Left forelimb (tissue), 1 donor: Measurements from ENCODE around the gene PRTN3.
"Not testable (repeated sequence)": the region's sequence is repeated elsewhere in the genome, so short reads cannot be mapped to it uniquely, and the experiment has no call there.

Source experiments
- DNase-seq: peaks from one replicate; pipeline ENCODE4 v3.0.0-alpha.2; 2018; ENCODE audit warnings: low spot score

PRTN3 gene

DNA sequence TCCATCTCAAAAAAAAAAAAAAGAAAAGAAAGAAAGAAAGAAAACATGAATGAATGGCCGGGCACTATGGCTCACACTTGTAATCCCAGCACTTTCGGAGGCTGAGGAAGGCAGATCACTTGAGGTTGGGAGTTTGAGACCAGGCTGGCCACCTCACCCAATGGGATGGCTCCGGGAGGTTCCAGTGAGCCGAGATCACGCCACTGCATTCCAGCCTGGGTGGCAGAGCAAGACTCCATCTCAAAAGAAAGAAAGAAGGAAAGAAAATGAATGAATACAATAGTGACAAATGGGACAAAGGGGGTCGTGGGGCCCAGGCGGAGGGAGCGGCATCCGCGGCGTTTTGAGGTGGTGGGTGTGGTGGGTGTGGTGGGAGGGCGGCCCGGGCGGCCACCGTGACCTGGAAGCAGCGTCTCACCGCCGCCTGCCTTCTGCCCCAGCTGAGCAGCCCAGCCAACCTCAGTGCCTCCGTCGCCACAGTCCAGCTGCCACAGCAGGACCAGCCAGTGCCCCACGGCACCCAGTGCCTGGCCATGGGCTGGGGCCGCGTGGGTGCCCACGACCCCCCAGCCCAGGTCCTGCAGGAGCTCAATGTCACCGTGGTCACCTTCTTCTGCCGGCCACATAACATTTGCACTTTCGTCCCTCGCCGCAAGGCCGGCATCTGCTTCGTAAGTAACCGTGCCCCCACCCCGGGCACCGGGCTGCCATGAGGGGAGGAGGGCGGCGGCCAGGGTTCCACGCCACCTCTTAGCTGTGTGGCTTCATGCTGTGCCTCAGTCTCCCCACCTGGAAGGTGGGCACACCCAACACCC is 5.1 kb downstream of the PRTN3 start:
- DNase-seq = no peak

DNA sequence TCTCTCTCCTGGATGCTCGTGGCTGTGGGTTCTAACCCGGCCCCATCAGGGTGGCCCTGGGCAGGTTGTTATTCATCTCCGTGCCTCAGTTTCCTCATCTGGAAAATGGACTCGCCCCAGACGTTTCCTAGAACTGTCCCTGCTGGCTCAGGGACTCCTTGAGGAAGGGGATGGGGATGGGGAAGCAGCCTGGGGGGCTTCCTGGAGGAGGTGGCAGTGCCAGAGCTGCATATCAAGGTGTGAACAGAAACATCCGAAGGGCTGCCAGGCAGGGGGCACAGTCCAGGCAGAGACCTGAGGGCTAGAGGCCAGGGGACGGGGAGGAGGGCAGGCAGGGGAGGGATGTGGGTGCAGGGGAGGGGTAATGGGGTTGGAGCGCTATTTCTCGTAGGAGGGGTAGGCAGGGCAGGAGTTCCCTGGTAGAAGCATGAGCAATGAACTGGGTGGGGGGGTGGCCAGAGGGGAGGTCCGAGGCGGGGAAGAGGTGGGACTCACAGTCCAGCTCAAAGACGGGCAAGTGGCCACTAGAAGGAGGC is 7.7 kb downstream of the PRTN3 start:
- no peak for DNase-seq

DNA sequence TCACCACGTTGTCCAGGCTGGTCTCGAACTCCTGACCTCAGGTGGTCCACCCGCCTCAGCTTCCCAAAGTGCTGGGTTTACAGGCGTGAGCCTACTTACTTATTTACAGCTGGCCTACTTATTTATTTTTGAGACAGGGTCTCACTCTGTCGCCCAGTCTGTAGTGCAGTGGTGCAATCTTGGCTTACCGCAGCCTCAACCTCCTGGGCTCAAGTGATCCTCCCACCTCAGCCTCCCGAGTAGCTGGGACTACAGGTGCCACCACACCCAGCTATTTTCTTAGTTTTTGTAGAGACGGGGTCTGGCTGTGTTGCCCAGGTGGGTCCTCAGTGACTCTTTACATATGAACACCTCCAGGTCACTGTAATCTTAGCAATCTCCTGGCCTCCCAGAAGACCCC is 8.4 kb downstream of the PRTN3 start:
- DNase-seq = not testable (repeated sequence)

DNA sequence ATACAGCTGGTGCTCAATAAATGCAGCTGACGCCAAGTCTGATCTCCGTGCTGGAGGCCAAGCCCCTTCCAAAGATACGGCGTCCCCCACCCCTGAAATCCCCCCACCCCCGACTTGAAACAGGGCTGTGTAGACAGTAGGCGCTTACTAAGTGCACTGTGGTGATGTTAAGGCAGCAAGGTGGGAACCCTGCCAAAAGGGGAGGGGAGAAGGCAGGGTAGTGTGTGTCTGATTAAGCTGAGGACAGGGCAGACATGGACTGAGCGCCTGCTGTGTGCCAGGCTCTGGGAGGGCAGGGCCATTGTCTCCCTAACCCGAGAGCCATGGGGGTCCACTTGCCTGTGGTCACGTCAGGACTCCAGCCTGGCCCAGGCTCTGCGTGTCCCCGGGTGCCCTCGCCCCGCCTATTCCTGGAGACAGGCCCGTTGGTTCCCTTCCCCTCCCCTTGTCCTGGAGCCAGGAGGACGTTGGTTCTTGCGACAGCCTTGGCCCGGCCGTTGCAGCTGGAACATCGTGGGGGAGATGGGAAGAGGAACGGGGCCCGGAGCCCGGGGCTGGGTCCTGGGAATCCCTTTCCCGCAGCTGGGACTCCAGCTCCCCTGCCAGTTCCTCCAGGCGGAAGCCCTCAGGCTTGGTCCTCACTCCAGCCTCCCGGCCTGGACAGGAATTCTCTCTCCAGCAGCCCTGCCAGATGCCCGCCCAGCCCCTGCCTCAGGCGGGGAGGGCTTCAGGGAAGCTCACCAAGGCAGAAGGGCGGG is 9.6 kb downstream of the PRTN3 start:
- peak; percentile 86 for DNase-seq

DNA sequence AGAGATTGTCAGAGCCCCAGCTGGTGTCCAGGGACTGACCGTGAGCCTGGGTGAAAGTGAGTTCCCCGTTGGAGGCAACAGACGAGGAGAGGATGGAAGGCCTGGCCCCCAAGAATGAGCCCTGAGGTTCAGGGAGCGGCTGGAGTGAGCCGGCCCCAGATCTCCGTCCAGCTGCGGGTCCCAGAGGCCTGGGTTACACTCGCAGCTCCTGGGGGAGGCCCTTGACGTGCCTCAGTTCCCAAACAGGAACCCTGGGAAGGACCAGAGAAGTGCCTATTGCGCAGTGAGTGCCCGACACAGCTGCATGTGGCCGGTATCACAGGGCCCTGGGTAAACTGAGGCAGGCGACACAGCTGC is 10.2 kb downstream of the PRTN3 start:
- DNase-seq = no peak

DNA sequence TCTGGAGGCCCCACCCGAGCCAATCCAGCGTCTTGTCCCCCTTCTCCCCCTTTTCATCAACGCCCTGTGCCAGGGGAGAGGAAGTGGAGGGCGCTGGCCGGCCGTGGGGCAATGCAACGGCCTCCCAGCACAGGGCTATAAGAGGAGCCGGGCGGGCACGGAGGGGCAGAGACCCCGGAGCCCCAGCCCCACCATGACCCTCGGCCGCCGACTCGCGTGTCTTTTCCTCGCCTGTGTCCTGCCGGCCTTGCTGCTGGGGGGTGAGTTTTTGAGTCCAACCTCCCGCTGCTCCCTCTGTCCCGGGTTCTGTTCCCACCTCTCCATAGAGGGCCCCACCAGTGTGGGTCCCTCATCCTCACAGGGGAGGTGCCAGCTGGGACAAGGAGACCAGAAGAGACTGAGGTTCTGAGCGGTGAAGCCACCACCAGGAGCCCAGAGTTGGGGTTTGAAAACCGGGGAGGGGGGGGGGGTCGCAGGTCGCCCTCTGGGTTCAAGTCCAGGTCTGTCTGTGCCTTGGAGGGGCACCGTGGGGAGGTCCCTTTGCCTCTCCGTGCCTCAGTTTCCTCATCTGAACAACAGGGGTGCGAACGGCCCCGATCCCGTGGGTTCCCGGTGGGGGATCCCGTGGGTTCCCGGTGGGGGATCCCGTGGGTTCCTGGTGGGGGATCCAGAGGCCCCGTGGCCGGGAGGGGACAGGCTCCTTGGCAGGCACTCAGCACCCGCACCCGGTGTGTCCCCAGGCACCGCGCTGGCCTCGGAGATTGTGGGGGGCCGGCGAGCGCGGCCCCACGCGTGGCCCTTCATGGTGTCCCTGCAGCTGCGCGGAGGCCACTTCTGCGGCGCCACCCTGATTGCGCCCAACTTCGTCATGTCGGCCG is 11.6 kb downstream of the PRTN3 start, which contains the start of gene ELANE:
ELANE (plus strand) TSS at position 168 of the 878 bp plus-strand sequence; CDS start at position 194, 26 bp downstream.
- DNase-seq = no peak

DNA sequence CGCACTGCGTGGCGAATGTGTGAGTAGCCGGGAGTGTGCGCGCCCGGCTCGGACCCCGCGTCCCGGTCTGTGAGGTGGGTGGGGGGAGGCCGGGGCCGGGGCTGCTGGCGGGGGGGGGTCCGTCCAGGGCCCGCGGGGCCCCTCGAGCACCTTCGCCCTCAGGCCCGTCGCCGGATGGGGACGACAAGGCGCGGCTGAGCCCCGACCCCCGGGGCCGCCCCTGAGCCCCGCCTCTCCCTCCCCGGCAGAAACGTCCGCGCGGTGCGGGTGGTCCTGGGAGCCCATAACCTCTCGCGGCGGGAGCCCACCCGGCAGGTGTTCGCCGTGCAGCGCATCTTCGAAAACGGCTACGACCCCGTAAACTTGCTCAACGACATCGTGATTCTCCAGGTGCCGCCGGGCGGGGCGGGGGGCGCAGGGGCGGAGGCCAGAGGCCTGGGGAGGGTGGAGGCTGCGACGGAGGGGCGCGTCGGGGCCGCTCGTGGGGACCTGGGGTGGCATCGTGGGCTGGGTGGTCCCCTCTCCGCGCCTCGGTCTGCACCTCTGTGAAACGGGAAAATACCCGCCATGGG is 12.3 kb downstream of the PRTN3 start:
- no peak for DNase-seq

DNA sequence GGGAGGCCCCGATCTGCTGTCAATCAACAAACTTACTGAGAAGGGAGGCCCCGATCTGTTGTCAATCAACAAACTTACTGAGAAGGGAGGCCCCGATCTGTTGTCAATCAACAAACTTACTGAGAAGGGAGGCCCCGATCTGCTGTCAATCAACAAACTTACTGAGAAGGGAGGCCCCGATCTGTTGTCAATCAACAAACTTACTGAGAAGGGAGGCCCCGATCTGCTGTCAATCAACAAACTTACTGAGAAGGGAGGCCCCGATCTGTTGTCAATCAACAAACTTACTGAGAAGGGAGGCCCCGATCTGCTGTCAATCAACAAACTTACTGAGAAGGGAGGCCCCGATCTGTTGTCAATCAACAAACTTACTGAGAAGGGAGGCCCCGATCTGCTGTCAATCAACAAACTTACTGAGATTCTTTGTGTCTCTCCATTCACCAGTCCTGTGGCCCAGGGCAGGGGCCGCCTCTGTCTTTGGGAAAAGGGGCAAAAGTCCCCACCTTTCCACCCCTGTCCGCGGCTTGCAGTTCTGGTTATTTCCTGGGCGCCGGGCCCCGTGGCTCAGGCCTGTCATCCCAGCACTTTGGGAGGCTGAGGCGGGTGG is 12.9 kb downstream of the PRTN3 start:
- not testable (repeated sequence) for DNase-seq

DNA sequence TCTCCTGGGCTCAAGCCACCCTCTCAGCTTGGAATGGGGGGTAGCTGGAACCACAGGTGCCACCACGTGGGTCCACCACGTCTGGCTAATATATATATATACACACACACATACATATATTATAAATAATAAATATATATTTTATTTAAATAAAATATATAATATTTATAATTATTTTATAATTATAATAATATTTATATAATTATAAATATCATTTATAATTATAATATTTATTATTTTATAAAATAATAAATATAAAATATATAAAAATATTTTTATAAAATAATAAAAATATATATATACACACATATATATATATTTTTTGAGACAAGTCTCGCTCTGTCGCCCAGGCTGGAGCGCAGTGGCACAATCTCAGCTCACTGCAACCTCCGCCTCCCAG is 13.8 kb downstream of the PRTN3 start:
- no peak for DNase-seq

DNA sequence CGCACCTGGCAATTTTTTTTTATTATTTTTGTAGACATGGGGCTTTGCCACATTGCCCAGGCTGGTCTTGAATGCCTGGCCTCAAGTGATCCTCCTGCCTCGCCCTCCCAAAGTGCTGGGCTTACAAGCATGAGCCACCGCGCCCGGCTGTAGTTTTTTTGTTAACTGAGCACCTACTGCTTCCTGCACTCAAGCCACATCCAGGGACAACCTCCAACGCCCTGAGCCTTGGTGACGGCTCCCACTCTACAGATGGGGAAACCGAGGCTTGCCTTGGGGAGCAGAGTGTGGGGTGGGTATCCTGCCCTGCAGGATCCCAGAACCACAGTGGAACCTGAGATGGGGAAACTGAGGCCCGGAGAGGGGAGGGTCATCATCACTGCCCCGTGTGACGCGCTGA is 14.3 kb downstream of the PRTN3 start:
- DNase-seq = no peak

DNA sequence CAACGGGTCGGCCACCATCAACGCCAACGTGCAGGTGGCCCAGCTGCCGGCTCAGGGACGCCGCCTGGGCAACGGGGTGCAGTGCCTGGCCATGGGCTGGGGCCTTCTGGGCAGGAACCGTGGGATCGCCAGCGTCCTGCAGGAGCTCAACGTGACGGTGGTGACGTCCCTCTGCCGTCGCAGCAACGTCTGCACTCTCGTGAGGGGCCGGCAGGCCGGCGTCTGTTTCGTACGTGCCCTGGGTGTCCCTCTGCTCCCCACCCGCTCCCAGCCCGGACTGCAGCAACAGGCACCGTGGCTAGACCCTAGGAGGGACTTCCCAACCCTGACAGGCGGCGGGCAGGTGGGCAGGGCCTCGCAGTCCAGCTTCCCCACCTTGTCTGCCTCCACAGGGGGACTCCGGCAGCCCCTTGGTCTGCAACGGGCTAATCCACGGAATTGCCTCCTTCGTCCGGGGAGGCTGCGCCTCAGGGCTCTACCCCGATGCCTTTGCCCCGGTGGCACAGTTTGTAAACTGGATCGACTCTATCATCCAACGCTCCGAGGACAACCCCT is 14.8 kb downstream of the PRTN3 start:
- DNase-seq = no peak

DNA sequence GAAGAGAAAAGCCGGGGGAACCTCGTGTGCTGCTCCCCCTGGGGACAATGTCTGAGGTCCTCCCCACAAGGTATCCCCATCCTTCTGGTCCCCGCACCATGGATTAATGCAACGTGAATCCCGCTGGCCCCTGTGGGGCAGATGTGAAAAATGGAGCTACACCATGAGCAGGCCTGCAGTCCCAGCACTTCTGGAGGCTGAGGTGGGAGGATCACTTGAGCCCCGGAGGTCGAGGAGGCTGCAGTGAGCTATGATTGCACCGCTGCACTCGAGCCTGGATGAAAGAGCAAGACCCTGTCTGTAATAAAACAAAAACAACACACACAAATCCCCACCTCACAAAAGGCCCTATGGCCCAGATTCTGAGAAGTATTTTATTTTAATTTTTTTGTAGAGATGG is 17.5 kb downstream of the PRTN3 start:
- DNase-seq = no peak

DNA sequence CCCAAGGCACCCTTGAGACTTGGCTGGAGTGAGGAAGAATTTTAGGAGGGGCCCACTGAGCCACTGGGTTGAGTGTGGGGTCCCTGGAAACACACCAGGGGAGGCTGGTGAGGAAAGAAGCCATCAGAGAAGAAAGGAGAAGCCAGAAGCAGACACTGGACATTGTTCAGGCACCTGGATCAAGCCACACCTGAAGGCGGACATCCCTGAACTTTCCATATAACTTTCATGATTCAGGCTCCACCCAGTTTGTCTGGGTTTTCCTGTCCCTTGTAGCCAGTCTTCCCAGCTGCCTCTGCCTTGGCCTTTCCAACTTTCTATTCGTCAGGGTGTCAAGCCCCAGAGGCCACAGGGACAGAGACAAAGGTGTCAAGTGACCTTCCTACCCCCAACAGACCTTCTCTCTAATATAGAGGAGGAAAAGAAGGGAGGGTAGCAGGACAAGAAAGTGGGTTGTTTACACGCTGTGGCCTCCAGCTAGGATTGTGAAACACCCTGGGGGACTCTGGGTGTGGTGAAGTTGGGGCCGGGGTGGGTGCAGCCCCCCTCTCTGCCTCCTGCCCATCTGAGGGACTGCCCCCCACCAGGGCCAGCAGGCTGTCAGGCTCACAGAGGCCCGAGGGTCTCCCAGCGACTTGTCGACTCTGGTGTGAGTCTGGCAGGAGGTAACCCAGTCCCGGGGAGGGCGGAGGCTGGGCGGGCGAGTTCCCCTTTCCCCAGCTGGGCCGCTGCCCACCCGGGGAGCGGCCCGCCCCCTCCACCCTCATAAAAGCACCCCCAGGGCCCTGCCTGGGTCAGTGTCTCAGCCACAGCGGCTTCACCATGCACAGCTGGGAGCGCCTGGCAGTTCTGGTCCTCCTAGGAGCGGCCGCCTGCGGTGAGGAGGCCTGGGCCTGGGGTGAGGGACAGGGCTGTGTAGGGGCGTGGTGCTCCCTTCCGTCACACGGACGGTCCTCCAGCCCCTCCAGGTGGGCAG is 18.4 kb downstream of the PRTN3 start, which contains the start of gene CFD:
CFD (plus strand) TSS at position 797 of the 976 bp plus-strand sequence; CDS start at position 823, 26 bp downstream.
- DNase-seq = no peak

DNA sequence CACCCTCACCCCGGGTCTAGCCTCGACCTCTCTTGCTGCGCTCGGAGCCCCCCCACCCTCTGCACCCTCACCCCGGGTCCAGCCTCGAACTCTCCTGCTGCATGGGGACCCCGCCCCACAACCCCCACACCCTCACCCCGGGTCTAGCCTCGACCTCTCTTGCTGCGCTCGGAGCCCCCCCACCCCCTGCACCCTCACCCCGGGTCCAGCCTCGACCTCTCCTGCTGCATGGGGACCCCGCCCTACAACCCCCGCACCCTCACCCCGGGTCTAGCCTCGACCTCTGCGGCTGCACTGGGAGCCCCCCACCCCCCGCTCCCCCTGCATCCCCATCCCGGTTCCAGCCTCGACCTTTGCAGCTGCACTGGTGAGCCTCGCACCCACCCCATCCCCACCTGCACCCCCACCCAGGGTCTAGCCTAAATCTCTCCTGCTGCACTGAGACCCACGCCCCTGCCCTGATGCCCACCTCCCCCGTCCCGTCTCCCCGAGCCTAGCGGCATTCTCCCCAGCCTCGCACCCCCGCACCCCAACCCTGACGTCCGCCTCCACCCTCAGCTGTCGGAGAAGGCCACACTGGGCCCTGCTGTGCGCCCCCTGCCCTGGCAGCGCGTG is 20.4 kb downstream of the PRTN3 start:
- no peak for DNase-seq

DNA sequence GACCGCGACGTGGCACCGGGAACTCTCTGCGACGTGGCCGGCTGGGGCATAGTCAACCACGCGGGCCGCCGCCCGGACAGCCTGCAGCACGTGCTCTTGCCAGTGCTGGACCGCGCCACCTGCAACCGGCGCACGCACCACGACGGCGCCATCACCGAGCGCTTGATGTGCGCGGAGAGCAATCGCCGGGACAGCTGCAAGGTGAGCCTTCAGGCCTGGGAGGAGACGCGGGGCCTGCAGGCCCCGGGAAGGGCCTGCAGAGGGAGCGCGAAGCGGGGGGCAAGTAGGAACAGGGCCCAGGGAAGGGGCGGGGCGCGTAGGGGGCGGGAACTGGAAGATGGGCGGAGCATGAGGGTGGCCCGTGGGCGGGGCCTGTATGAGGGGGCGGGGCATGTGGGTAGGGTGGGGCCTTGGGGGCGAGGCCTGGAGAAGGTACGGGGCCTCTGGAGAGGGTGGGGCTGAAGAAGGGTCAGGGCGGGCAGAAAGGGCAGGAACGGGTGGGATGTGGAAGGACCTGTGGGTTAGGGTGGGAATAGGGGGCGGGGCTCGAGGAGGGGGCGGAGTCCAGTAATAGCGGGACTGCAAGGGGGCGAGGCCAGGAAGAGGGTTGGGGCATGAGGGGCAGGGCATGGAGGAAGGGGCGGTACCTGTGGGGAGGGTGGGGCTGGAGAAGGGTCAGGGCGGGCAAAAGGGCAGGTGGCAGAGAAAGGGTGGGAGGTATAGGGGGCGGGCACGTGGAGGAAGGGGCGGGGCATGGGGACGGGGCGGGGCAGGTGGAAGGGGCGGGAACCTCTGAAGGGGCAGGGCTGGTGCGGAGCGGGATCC is 21.2 kb downstream of the PRTN3 start:
- no peak for DNase-seq

DNA sequence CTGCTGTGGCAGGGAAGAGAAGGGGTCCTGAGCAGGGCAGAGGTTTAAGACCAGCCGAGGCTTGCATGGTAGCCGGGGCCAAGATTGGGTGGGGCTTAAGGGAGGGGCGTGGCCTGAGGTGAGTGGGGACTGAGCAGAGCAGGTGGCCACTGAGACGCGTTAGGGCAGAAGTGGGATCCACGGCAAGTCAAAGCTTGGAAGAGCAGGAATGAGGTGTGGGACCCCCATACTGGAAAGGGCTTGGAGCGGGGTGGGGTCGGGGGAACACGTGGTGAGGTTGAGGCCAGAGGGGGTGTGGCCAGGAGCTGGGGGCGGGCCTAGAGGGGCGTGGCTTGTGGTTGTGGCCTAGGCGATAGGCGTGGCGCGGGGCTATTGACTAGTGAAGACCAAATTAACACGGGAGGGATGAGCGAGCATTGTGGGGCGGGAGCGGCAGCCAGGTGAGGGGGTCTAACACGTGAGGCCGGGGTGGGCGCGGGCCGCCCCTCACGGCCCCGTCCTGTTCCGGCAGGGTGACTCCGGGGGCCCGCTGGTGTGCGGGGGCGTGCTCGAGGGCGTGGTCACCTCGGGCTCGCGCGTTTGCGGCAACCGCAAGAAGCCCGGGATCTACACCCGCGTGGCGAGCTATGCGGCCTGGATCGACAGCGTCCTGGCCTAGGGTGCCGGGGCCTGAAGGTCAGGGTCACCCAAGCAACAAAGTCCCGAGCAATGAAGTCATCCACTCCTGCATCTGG is 21.9 kb downstream of the PRTN3 start:
- DNase-seq = no peak

DNA sequence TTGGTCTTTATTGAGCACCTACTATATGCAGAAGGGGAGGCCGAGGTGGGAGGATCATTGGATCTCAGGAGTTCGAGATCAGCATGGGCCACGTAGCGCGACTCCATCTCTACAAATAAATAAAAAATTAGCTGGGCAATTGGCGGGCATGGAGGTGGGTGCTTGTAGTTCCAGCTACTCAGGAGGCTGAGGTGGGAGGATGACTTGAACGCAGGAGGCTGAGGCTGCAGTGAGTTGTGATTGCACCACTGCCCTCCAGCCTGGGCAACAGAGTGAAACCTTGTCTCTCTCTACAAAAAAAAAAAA is 22.5 kb downstream of the PRTN3 start:
- no peak for DNase-seq

DNA sequence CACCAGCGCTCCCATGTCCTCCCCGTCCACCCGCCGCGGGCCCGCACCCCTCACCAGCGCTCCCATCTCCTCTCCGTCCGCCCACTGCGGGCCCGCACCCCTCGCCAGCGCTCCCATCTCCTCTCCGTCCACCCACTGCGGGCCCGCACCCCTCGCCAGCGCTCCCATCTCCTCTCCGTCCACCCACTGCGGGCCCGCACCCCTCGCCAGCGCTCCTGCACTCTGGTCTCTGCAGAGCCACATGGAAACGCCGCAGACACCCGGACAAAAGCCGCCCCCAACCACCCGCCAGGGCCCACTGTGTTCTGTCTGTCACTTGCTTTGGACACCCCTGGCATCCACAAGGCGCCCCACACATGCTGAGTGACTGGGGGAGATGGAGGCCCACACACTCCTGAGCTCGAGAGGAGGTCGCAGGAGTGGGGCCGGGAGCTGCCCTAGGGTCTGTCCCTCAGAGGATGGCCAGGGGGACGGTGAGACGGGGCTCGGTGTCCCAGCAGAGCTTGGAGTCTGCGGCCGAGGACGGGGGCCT is 26.0 kb downstream of the PRTN3 start:
- DNase-seq = no peak
